Hypothalamus (tissue), 51 donors: ENCODE results near the gene PLAAT2.
"Not testable (repeated sequence)": the region's sequence is repeated elsewhere in the genome, so short reads cannot be mapped to it uniquely, and the experiment has no call there.

ENCODE experiments used
- DNase-seq, 51 donors: peaks; one replicate each; lab custom pipeline; 2025; lab: John Stamatoyannopoulos, UW

The PLAAT2 gene

GRCh38 chr11:63551091-63551888, 11.9 kb downstream of the PLAAT2 start:
- DNase-seq: no peak

- not testable (repeated sequence) for DNase-seq
These were observed 13.0 kb downstream of the PLAAT2 start for GRCh38 chr11:63550156-63550700.

- peak in 12 of 51 donors; percentile 15 to 46 (median 24) for DNase-seq
These were observed 13.8 kb downstream of the PLAAT2 start for GRCh38 chr11:63549411-63549810.

- DNase-seq: no peak
These were observed 15.0 kb downstream of the PLAAT2 start for GRCh38 chr11:63548178-63548577.

- no peak for DNase-seq
These were observed 16.1 kb downstream of the PLAAT2 start for GRCh38 chr11:63547061-63547460.

GRCh38 chr11:63543711-63544110, 19.5 kb downstream of the PLAAT2 start:
- DNase-seq: no peak

GRCh38 chr11:63542506-63542905, 20.7 kb downstream of the PLAAT2 start:
- not testable (repeated sequence) for DNase-seq

- peak in 45 of 51 donors; percentile 13 to 85 (median 55) for DNase-seq
These were observed 25.7 kb downstream of the PLAAT2 start for GRCh38 chr11:63537293-63538101.

- peak in 35 of 51 donors; percentile 18 to 91 (median 53) for DNase-seq
These were observed 26.4 kb downstream of the PLAAT2 start, which contains the start of gene PLAAT4 for GRCh38 chr11:63536669-63537292. Gene PLAAT4, plus strand, starts transcription at chr11:63536808. Its CDS starts 61 bp downstream, at chr11:63536869.

- DNase-seq: no peak
These were observed 27.4 kb downstream of the PLAAT2 start for GRCh38 chr11:63535734-63536133.

- DNase-seq: no peak
These were observed 28.2 kb downstream of the PLAAT2 start for GRCh38 chr11:63534895-63535461.

GRCh38 chr11:63534076-63534475, 29.1 kb downstream of the PLAAT2 start:
- DNase-seq: no peak

GRCh38 chr11:63532799-63533475, 30.2 kb downstream of the PLAAT2 start:
- DNase-seq: peak in 5 of 51 donors; percentile 16 to 49 (median 19)

- no peak for DNase-seq
These were observed 31.1 kb downstream of the PLAAT2 start for GRCh38 chr11:63532117-63532516.

- peak in 1 of 51 donors; percentile 24 for DNase-seq
These were observed 31.9 kb downstream of the PLAAT2 start for GRCh38 chr11:63531074-63531792.

- peak in 17 of 51 donors; percentile 18 to 62 (median 47) for DNase-seq
These were observed 33.2 kb downstream of the PLAAT2 start for GRCh38 chr11:63530021-63530420.

- not testable (repeated sequence) for DNase-seq
These were observed 33.8 kb downstream of the PLAAT2 start for GRCh38 chr11:63529373-63529772.

- DNase-seq: not testable (repeated sequence)
These were observed 34.4 kb downstream of the PLAAT2 start for GRCh38 chr11:63528729-63529278.

- DNase-seq: not testable (repeated sequence)
These were observed 35.0 kb downstream of the PLAAT2 start for GRCh38 chr11:63528156-63528555.
